NB4 (cell line): ENCODE data around the gene RARRES2.

Source experiments
- CTCF ChIP-seq: IDR thresholded peaks from one replicate; pipeline ENCODE4 v1.5.1; 2012; ENCODE audit warnings: low read depth, low read length
- MYC ChIP-seq: IDR thresholded peaks from 2 replicates; pipeline ENCODE4 v1.6.1; 2011; ENCODE audit warnings: low read depth, low read length
- POLR2A ChIP-seq: IDR thresholded peaks from 2 replicates; pipeline ENCODE4 v1.6.1; 2011; ENCODE audit warnings: mild to moderate bottlenecking; ENCODE audit not compliant: insufficient read length; ENCODE audit errors: extremely low read depth
- TF ChIP-seq, protein P1 (sequence below): IDR thresholded peaks from 2 replicates; pipeline ENCODE4 v1.6.1; 2011; ENCODE audit warnings: low read depth, low read length

GRCh38 chr7:150330211-150330885 is 11.1 kb downstream of the RARRES2 start:
- no peak for TF ChIP-seq CTCF
- no peak for TF ChIP-seq POLR2A
- no peak for TF ChIP-seq MYC
- TF ChIP-seq, protein P1, sequence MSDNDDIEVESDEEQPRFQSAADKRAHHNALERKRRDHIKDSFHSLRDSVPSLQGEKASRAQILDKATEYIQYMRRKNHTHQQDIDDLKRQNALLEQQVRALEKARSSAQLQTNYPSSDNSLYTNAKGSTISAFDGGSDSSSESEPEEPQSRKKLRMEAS: no peak
